Gastrocnemius medialis (tissue), 4 donors: ENCODE measurements around the gene SERTAD1. TPM values are rescaled to one million over a fixed set of nuclear protein-coding genes. Genes with fewer than 3 reads are reported as not detected.

Experiments used
- ATAC-seq, 2 donors: fragments of 150-250 bp; one replicate each; pipeline ENCODE4 v1.9.1; 2016
- DNase-seq, 2 donors: peaks; one replicate each; pipeline ENCODE4 v3.0.0-alpha.2; 2019
- H3K27ac ChIP-seq, 4 donors: fragments of 200-600 bp; sonication (generic); 1 replicate in 1 of 4; 2 replicates in 3 of 4; pipeline ENCODE4 v1.5.1; 2016 to 2018; ENCODE audit warnings: mild to moderate bottlenecking in 2 of 4, moderate library complexity in 1 of 4
- H3K27me3 ChIP-seq, 3 donors: fragments of 200-600 bp; sonication (generic) in 2 of 3; 1 replicate in 1 of 3; 2 replicates in 2 of 3; pipeline versions ENCODE4 v1.5.1 to v1.6.0; 2016 to 2019; ENCODE audit warnings: mild to moderate bottlenecking in 1 of 3, moderate library complexity in 1 of 3
- H3K36me3 ChIP-seq, 2 donors: fragments of 200-600 bp; sonication (generic) in 1 of 2; one replicate each; pipeline ENCODE4 v1.5.1; 2017 to 2018
- H3K4me1 ChIP-seq, 2 donors: fragments of 200-600 bp; sonication (generic) in 1 of 2; one replicate each; pipeline ENCODE4 v1.5.1; 2016 to 2017; ENCODE audit warnings: mild to moderate bottlenecking in 2 of 2
- H3K4me3 ChIP-seq, 4 donors: fragments of 200-600 bp; sonication (generic) in 3 of 4; 1 replicate in 1 of 4; 2 replicates in 3 of 4; pipeline ENCODE4 v1.5.1; 2016 to 2019; ENCODE audit warnings: mild to moderate bottlenecking in 2 of 4
- H3K9me3 ChIP-seq, 3 donors: fragments of 200-600 bp; sonication (generic) in 2 of 3; 1 replicate in 1 of 3; 2 replicates in 2 of 3; pipeline ENCODE4 v1.5.1; 2016 to 2019
- CTCF ChIP-seq, 5 experiments: fragments of 450-650 bp in 3 of 5; fragments of 200-600 bp in 2 of 5; sonication (generic) in 2 of 5; IDR thresholded peaks in 4 of 5; conservative IDR thresholded peaks in 1 of 5; 1 replicate in 4 of 5; 2 replicates in 1 of 5; pipeline ENCODE4 v1.5.1; 2016 to 2019; ENCODE audit warnings: antibody characterized with exemption in 5 of 5, mild to moderate bottlenecking in 3 of 5, moderate library complexity in 3 of 5
- POLR2A ChIP-seq, 2 donors: fragments of 450-650 bp; IDR thresholded peaks; one replicate each; pipeline ENCODE4 v1.6.1; 2017; ENCODE audit warnings: antibody characterized with exemption in 2 of 2, mild to moderate bottlenecking in 2 of 2, moderate library complexity in 2 of 2
- in situ Hi-C, 4 donors: fragments of 200-750 bp; cut with MboI; loops; one replicate each; pipeline versions ENCODE4 v1.15.0 to v1.8.0; 2017; ENCODE audit warnings: low sequenced_read_pairs in 4 of 4
- intact Hi-C: fragments of 100-400 bp; cut with DNase I; formaldehyde crosslinking; loops from one replicate; pipeline ENCODE4 v1.15.1; 2023; ENCODE audit warnings: low total_unique reads
- total RNA-seq, 4 donors: library from RNA; depleted of rRNA; stranded (reverse); fragments of >200 nt; gene quantifications; one replicate each; pipeline versions ENCODE4 v1.1.0 to v1.2.3, GENCODE V29; 2016

Gene SERTAD1
- total RNA-seq, 4 donors from 2014 or later: 15.3 to 18.3 (median 16.0) TPM

GRCh38 chr19:40469011-40469410 is 43.2 kb upstream of the SERTAD1 start:
- Histone ChIP-seq H3K27me3 (no peaks in the 10 kb centered on the region), H3K36me3 (no peaks in the 10 kb centered on the region), H3K4me3 (no peak overlapping the region), H3K4me1 (peaks cover 5 to 20% of the 10 kb centered on the region in 2 donors), H3K9me3 (no peaks in the 10 kb centered on the region), H3K27ac (no peak overlapping the region)
- DNase-seq (no peak), ATAC-seq (no peak)
- in situ Hi-C loops (loop anchor here in 1 of 4 donors (10.0 kb wide), 1 partner anchor 54 kb away; the partner anchor contains the start of gene PRX), intact Hi-C loops (loop anchor here (5.0 to 10.0 kb wide), 5 partner anchors 122 to 634 kb away; partner anchors contain the start of genes C19orf47, DYRK1B, EGLN2 and PLD3)
- TF ChIP-seq POLR2A (IDR thresholded peaks at IDR 0.05): no peak
- no peak for TF ChIP-seq CTCF (IDR thresholded peaks at IDR 0.05 in 4 of 5, conservative IDR thresholded peaks at IDR 0.05 in 1 of 5)

- in situ Hi-C loops (loop anchor here in 1 of 4 donors (10.0 kb wide), 1 partner anchor 52 kb away; the partner anchor contains the start of gene PRX), intact Hi-C loops (loop anchor here (5.0 to 10.0 kb wide), 5 partner anchors 120 to 632 kb away; partner anchors contain the start of genes C19orf47, DYRK1B, EGLN2 and PLD3)
- peak within 1 kb of the TSS; percentile 97 to 100 (median 98) for H3K27ac ChIP-seq
- TF ChIP-seq POLR2A (IDR thresholded peaks at IDR 0.05) (no peak), CTCF (IDR thresholded peaks at IDR 0.05 in 4 of 5, conservative IDR thresholded peaks at IDR 0.05 in 1 of 5) (no peak)
- no peaks in the 10 kb centered on the region for H3K27me3 ChIP-seq
- no peaks in the 10 kb centered on the region for H3K36me3 ChIP-seq
- peak within 1 kb of the TSS; percentile 41 to 90 (median 76) for H3K4me3 ChIP-seq
- no peak for DNase-seq
- no peak for ATAC-seq
- H3K4me1 ChIP-seq: peaks cover 5 to 22% of the 10 kb centered on the region in 2 donors
- H3K9me3 ChIP-seq: no peaks in the 10 kb centered on the region
Observed at GRCh38 chr19:40466985-40467734, 41.4 kb upstream of the SERTAD1 start, which contains the start of gene SPTBN4. SPTBN4 (plus strand) TSS chr19:40467001; CDS start chr19:40472622, 5,621 bp downstream.

- ATAC-seq (peak; percentile 35 to 43), DNase-seq (peak in 1 of 2 donors; percentile 55)
- Histone ChIP-seq H3K27me3 (no peaks in the 10 kb centered on the region), H3K9me3 (no peaks in the 10 kb centered on the region), H3K27ac (peak overlapping the region; percentile 97 to 100 (median 98)), H3K36me3 (no peaks in the 10 kb centered on the region), H3K4me3 (peak overlapping the region; percentile 41 to 90 (median 76)), H3K4me1 (peaks cover 5 to 22% of the 10 kb centered on the region in 2 donors)
- intact Hi-C loops (loop anchor here (5.0 to 10.0 kb wide), 5 partner anchors 119 to 632 kb away; partner anchors contain the start of genes C19orf47, DYRK1B, EGLN2 and PLD3), in situ Hi-C loops (loop anchor here in 1 of 4 donors (10.0 kb wide), 1 partner anchor 52 kb away; the partner anchor contains the start of gene PRX)
- TF ChIP-seq CTCF (IDR thresholded peaks at IDR 0.05 in 4 of 5, conservative IDR thresholded peaks at IDR 0.05 in 1 of 5) (no peak), POLR2A (IDR thresholded peaks at IDR 0.05) (no peak)
Observed at GRCh38 chr19:40466219-40466984, 40.6 kb upstream of the SERTAD1 start.

- in situ Hi-C loops: loop anchor here in 1 of 4 donors (10.0 kb wide), 1 partner anchor 51 kb away; the partner anchor contains the start of gene PRX
- Histone ChIP-seq H3K27ac (peak within 1 kb of the TSS; percentile 97 to 100 (median 98)), H3K36me3 (no peaks in the 10 kb centered on the region), H3K4me3 (peak within 1 kb of the TSS; percentile 81 to 100 (median 88)), H3K4me1 (peaks cover 5 to 22% of the 10 kb centered on the region in 2 donors), H3K9me3 (no peaks in the 10 kb centered on the region), H3K27me3 (no peaks in the 10 kb centered on the region)
- intact Hi-C loops: loop anchor here (1.0 to 10.0 kb wide), 7 partner anchors 21 to 631 kb away; partner anchors contain the start of genes C19orf47, DYRK1B, EGLN2 and PLD3
- DNase-seq (peak; percentile 99 to 100), ATAC-seq (peak; percentile 77 to 86)
- TF ChIP-seq CTCF (IDR thresholded peaks at IDR 0.05 in 4 of 5, conservative IDR thresholded peaks at IDR 0.05 in 1 of 5) (peak in 1 of 5 experiments; percentile 10), POLR2A (IDR thresholded peaks at IDR 0.05) (peak; percentile 93 to 95)
Observed at GRCh38 chr19:40465557-40466218, 39.9 kb upstream of the SERTAD1 start, which contains the start of gene BLVRB. BLVRB (minus strand) TSS chr19:40465745; CDS start chr19:40465688, 57 bp downstream.
